NT2/D1 (cell line): ENCODE measurements around the gene IFIH1.

ENCODE experiments used
- SUZ12 ChIP-seq: IDR thresholded peaks from 2 replicates; pipeline ENCODE4 v1.6.1; 2011; ENCODE audit not compliant: insufficient read length, insufficient read depth; ENCODE audit errors: extremely low read depth
- YY1 ChIP-seq: IDR thresholded peaks from 2 replicates; pipeline ENCODE4 v1.6.1; 2011; ENCODE audit not compliant: insufficient read length, insufficient read depth
- ZNF274 ChIP-seq: IDR thresholded peaks from 2 replicates; pipeline ENCODE4 v1.6.1; 2011; ENCODE audit warnings: mild to moderate bottlenecking, low read depth, low read length

- TF ChIP-seq SUZ12 = no peak
- TF ChIP-seq ZNF274 = no peak
- TF ChIP-seq YY1 = no peak
Observed at GRCh38 chr2:162230761-162231160, 87.7 kb downstream of the IFIH1 start.
